Karpas-422 (cell line): ENCODE measurements around the gene NLGN1. TPM values are rescaled to one million over a fixed set of nuclear protein-coding genes. Genes with fewer than 3 reads are reported as not detected.

Experiments used
- DNase-seq: peaks from one replicate; pipeline ENCODE4 v3.0.0-alpha.2; 2015
- H2AFZ ChIP-seq: fragments of 200-600 bp; sonication (generic); 2 replicates; pipeline ENCODE4 v1.6.1; 2014; ENCODE audit warnings: antibody characterized with exemption, low read length, mixed read lengths
- H3K27ac ChIP-seq: fragments of 200-600 bp; sonication (generic); 2 replicates; pipeline ENCODE4 v1.5.1; 2014; ENCODE audit warnings: mild to moderate bottlenecking, low read length, moderate library complexity
- H3K27me3 ChIP-seq: fragments of 200-600 bp; sonication (generic); 2 replicates; pipeline ENCODE4 v1.6.1; 2014; ENCODE audit warnings: low read length, mixed read lengths
- H3K36me3 ChIP-seq: fragments of 200-600 bp; sonication (generic); 2 replicates; pipeline ENCODE4 v1.6.1; 2014; ENCODE audit warnings: low read length, mixed read lengths; ENCODE audit not compliant: insufficient read depth
- H3K4me1 ChIP-seq: fragments of 200-600 bp; sonication (generic); 2 replicates; pipeline ENCODE4 v1.6.1; 2014; ENCODE audit warnings: mild to moderate bottlenecking, low read length, mixed read lengths
- H3K4me2 ChIP-seq: fragments of 200-600 bp; sonication (generic); 2 replicates; pipeline ENCODE4 v1.6.1; 2014; ENCODE audit warnings: low read length, low read depth, mild to moderate bottlenecking; ENCODE audit not compliant: poor library complexity, severe bottlenecking
- H3K4me3 ChIP-seq: fragments of 200-600 bp; sonication (generic); 2 replicates; pipeline ENCODE4 v1.5.1; 2014; ENCODE audit warnings: mild to moderate bottlenecking, antibody characterized with exemption, low read length, mixed read lengths
- H3K79me2 ChIP-seq: fragments of 200-600 bp; sonication (generic); 2 replicates; pipeline ENCODE4 v1.6.1; 2014; ENCODE audit warnings: mild to moderate bottlenecking, low read length, mixed read lengths
- H3K9ac ChIP-seq: fragments of 200-600 bp; sonication (generic); 2 replicates; pipeline ENCODE4 v1.6.0; 2014; ENCODE audit warnings: low read length
- H3K9me2 ChIP-seq: fragments of 200-600 bp; sonication (generic), shearing (Covaris generic); replicated peaks from 2 replicates; pipeline ENCODE4 v1.6.0; 2014; ENCODE audit warnings: mild to moderate bottlenecking, low read length, moderate library complexity; ENCODE audit not compliant: insufficient read depth
- H3K9me3 ChIP-seq: fragments of 300-700, 200-600 bp; sonication (generic); 2 replicates; pipeline ENCODE4 v1.6.1; 2014; ENCODE audit warnings: low read length, mixed read lengths
- H4K20me1 ChIP-seq: fragments of 200-600 bp; sonication (generic); 2 replicates; pipeline ENCODE4 v1.6.1; 2014; ENCODE audit warnings: mild to moderate bottlenecking, antibody characterized with exemption, low read length, low read depth; ENCODE audit not compliant: insufficient read depth
- total RNA-seq: library from RNA; depleted of rRNA; stranded (reverse); fragments of >200 nt; shearing (Covaris generic); gene quantifications from 2 replicates; pipeline ENCODE4 v1.2.3, GENCODE V29; 2014; ENCODE audit warnings: low replicate concordance

The NLGN1 gene
- total RNA-seq, 1 experiment from 2014 or later, result not detected

- Histone ChIP-seq H3K79me2 (no peaks in the 10 kb centered on the region), H4K20me1 (no peaks in the 10 kb centered on the region), H3K4me3 (no peak overlapping the region), H3K27me3 (no peaks in the 10 kb centered on the region), H3K4me2 (no peak overlapping the region), H3K9me2 (no peaks in the 10 kb centered on the region), H3K36me3 (no peaks in the 10 kb centered on the region), H3K9ac (no peak overlapping the region), H3K4me1 (no peaks in the 10 kb centered on the region), H3K9me3 (peaks cover 23% of the 10 kb centered on the region), H2AFZ (no peak overlapping the region), H3K27ac (no peak overlapping the region)
- no peak for DNase-seq
These were observed 350.6 kb downstream of the NLGN1 start for GRCh38 chr3:173748105-173748504.

DNA sequence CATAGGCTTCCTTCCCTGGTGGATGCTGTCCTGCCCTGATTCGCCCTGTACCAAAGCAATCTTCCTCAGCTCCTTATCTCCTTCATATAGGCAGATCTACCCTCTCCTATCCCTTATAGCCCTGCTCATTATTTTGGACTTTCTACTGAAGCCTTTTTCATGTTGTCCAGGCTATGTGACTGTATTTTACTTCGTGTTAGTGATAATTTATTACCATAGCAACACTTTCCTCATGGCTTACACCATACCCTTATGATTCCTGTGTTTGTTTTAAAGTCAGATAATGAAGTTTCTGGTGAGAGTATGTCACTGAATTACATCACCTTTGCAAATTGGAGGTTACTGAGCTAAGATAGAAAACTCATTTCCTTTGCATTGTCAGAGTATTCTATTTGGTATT lies 352.6 kb downstream of the NLGN1 start:
- DNase-seq, result no peak
- no peak overlapping the region for H3K4me3 ChIP-seq
- no peaks in the 10 kb centered on the region for H3K4me1 ChIP-seq
- H3K9ac ChIP-seq, result no peak overlapping the region
- no peaks in the 10 kb centered on the region for H3K36me3 ChIP-seq
- no peak overlapping the region for H3K4me2 ChIP-seq
- H4K20me1 ChIP-seq, result no peaks in the 10 kb centered on the region
- H3K9me2 ChIP-seq, result no peaks in the 10 kb centered on the region
- no peak overlapping the region for H2AFZ ChIP-seq
- H3K79me2 ChIP-seq, result no peaks in the 10 kb centered on the region
- H3K27ac ChIP-seq, result no peak overlapping the region
- H3K9me3 ChIP-seq, result peaks cover 27% of the 10 kb centered on the region
- H3K27me3 ChIP-seq, result no peaks in the 10 kb centered on the region

DNA sequence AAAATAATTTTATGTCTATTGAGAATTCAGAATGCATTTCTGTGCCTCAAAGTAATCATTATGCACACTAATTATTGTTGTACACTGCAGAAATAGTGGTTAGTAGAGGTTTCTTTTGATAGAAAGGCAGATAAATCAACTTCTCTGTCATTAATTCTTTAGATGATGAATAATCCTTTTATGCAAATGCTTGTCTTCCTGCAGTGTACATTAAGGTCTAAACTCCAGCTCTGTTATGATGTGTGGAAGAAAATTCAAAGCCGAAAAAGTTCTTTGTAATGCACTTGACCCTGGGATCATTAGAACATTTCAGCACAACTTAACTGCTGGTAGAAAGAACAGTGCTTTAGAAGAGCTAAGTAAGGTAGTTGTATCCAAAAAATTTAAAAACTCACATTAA lies 353.0 kb downstream of the NLGN1 start:
- Histone ChIP-seq H3K4me1 (no peaks in the 10 kb centered on the region), H3K36me3 (no peaks in the 10 kb centered on the region), H3K27me3 (no peaks in the 10 kb centered on the region), H3K4me3 (no peak overlapping the region), H3K79me2 (no peaks in the 10 kb centered on the region), H3K9me2 (no peaks in the 10 kb centered on the region), H3K4me2 (no peak overlapping the region), H3K9ac (no peak overlapping the region), H2AFZ (no peak overlapping the region), H3K9me3 (peaks cover 27% of the 10 kb centered on the region), H4K20me1 (no peaks in the 10 kb centered on the region), H3K27ac (no peak overlapping the region)
- DNase-seq, result no peak

DNA sequence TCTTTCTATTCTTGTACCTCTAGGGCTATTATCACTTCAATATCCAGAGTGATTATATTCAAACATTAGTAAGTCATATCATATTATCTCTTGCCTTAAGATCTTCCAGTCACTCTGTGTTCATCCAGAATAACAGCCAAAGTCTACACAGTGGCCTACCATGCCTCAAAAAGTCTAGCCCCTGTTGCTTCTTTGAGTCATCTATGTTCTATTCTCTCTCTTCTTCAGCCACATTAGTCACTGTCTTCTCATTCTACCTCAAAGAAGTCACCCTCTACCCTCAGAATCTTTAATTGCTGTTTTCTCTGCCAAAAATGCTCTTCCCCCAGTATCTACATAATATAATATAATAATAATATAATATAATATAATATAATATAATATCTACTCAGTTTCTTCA lies 356.0 kb downstream of the NLGN1 start:
- Histone ChIP-seq H3K27me3 (no peaks in the 10 kb centered on the region), H3K9ac (no peak overlapping the region), H3K4me1 (no peaks in the 10 kb centered on the region), H3K79me2 (no peaks in the 10 kb centered on the region), H4K20me1 (no peaks in the 10 kb centered on the region), H3K9me2 (no peaks in the 10 kb centered on the region), H3K4me3 (no peak overlapping the region), H3K4me2 (no peak overlapping the region), H3K9me3 (peaks cover 26% of the 10 kb centered on the region), H3K27ac (no peak overlapping the region), H2AFZ (no peak overlapping the region), H3K36me3 (no peaks in the 10 kb centered on the region)
- no peak for DNase-seq

GRCh38 chr3:173755161-173755560 lies 357.6 kb downstream of the NLGN1 start:
- Histone ChIP-seq H4K20me1 (no peaks in the 10 kb centered on the region), H3K4me2 (no peak overlapping the region), H3K79me2 (no peaks in the 10 kb centered on the region), H3K27me3 (no peaks in the 10 kb centered on the region), H3K36me3 (no peaks in the 10 kb centered on the region), H3K9ac (no peak overlapping the region), H2AFZ (no peak overlapping the region), H3K9me3 (peaks cover 16% of the 10 kb centered on the region), H3K27ac (no peak overlapping the region), H3K4me1 (no peaks in the 10 kb centered on the region), H3K4me3 (no peak overlapping the region), H3K9me2 (no peaks in the 10 kb centered on the region)
- DNase-seq, result no peak

- no peaks in the 10 kb centered on the region for H3K36me3 ChIP-seq
- H3K9me2 ChIP-seq, result no peaks in the 10 kb centered on the region
- H3K79me2 ChIP-seq, result no peaks in the 10 kb centered on the region
- H3K27ac ChIP-seq, result no peak overlapping the region
- no peak overlapping the region for H3K4me3 ChIP-seq
- DNase-seq, result no peak
- H3K4me2 ChIP-seq, result no peak overlapping the region
- H3K4me1 ChIP-seq, result no peaks in the 10 kb centered on the region
- peaks cover 21% of the 10 kb centered on the region; the same call in 1 of the 2 replicates for H3K9me3 ChIP-seq
- H3K9ac ChIP-seq, result no peak overlapping the region
- no peak overlapping the region for H2AFZ ChIP-seq
- no peaks in the 10 kb centered on the region for H3K27me3 ChIP-seq
- no peaks in the 10 kb centered on the region for H4K20me1 ChIP-seq
These were observed 363.6 kb downstream of the NLGN1 start for GRCh38 chr3:173761161-173761560.

GRCh38 chr3:173762501-173762900 lies 365.0 kb downstream of the NLGN1 start:
- Histone ChIP-seq H3K4me2 (no peak overlapping the region), H3K27ac (no peak overlapping the region), H3K79me2 (no peaks in the 10 kb centered on the region), H2AFZ (no peak overlapping the region), H3K4me3 (no peak overlapping the region), H3K36me3 (no peaks in the 10 kb centered on the region), H3K27me3 (no peaks in the 10 kb centered on the region), H3K9me3 (peaks cover 24% of the 10 kb centered on the region; the same call in 1 of the 2 replicates), H3K9me2 (no peaks in the 10 kb centered on the region), H4K20me1 (no peaks in the 10 kb centered on the region), H3K4me1 (no peaks in the 10 kb centered on the region), H3K9ac (no peak overlapping the region)
- no peak for DNase-seq

DNA sequence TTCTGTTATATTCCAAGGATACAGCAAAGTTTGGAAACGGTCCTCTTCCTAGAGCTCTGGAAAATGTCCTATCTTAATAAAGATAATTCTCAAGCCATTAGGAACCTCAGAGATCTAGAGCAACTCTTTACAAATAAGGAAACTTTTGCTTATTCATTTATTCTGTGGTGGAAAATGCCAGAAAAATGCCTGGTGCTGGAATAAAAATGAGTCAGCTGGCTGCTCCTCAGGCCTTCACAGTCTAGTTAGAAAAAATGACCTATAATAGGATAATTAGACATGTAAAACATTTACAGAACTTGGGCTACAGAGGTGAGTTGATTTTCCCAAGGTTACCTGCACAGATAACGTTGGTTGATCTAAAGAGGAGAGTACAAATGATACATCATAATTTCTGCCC lies 372.5 kb downstream of the NLGN1 start:
- Histone ChIP-seq H3K27me3 (no peaks in the 10 kb centered on the region), H3K27ac (no peak overlapping the region), H3K9ac (no peak overlapping the region), H3K4me3 (no peak overlapping the region), H3K4me2 (no peak overlapping the region), H3K9me3 (peaks cover 19% of the 10 kb centered on the region), H3K36me3 (no peaks in the 10 kb centered on the region), H2AFZ (no peak overlapping the region), H4K20me1 (no peaks in the 10 kb centered on the region), H3K79me2 (no peaks in the 10 kb centered on the region), H3K9me2 (no peaks in the 10 kb centered on the region; the same call in 1 of the 2 replicates), H3K4me1 (no peaks in the 10 kb centered on the region)
- DNase-seq, result no peak
